HepG2 (cell line): ENCODE measurements around the gene IL17C. TPM values are rescaled to one million over a fixed set of nuclear protein-coding genes. Genes with fewer than 3 reads are reported as not detected.

Experiments used
- ATAC-seq: fragments of 200-7000 bp; cut with Tn5 transposase; 3 replicates; pipeline ENCODE4 v1.9.1; 2020; ENCODE audit warnings: mild to moderate bottlenecking, moderate library complexity
- BruUV-seq: library from RNA; stranded (reverse); fragments of 400-500 nt; replicated peaks from 2 replicates; lab custom pipeline; 2021; lab: Mats Ljungman, UMichigan
- CTCF ChIA-PET: fragments of 300-600 bp; formaldehyde crosslinking; extraction: SDS; loops from one replicate; lab custom pipeline; 2021; ENCODE audit warnings: low total read pairs, inconsistent platforms, low intra/inter-chr PET ratio; lab: Yijun Ruan, JAX
- POLR2A ChIA-PET: fragments of 350-600 bp; sonication (Branson Sonifier 250); formaldehyde crosslinking; loops from one replicate; lab custom pipeline; 2020; ENCODE audit warnings: antibody characterized with exemption, inconsistent platforms; lab: Yijun Ruan, JAX
- DNase-seq: peaks from one replicate; pipeline ENCODE4 v3.0.0-alpha.2; 2015; ENCODE audit warnings: low spot score
- FAIRE-seq: peaks from 3 replicates; lab custom pipeline; 2011; peaks lifted over from hg19 to GRCh38; lab: Jason Lieb, UNC
- H2AFZ ChIP-seq: one replicate; pipeline ENCODE4 v1.6.1; 2011; ENCODE audit warnings: low read length, inconsistent platforms
- H3K27ac ChIP-seq: fragments of 300-600 bp; 3 replicates; pipeline ENCODE4 v1.8.0; 2011; ENCODE audit warnings: mixed run types, mild to moderate bottlenecking, mixed read lengths, low read length, inconsistent platforms; ENCODE audit not compliant: insufficient read depth; ENCODE audit errors: extremely low read length
- H3K27me3 ChIP-seq, 2 experiments: fragments of 200-600 bp in 1 of 2; 2 replicates in 1 of 2; 3 replicates in 1 of 2; pipeline versions ENCODE4 v1.6.0 to v1.8.0; 2011; ENCODE audit warnings: low read length in 2 of 2, mild to moderate bottlenecking in 2 of 2, moderate library complexity in 2 of 2, inconsistent platforms in 1 of 2; ENCODE audit not compliant: insufficient read depth in 2 of 2, control insufficient read depth in 1 of 2
- H3K36me3 ChIP-seq, 2 experiments: fragments of 200-600 bp in 1 of 2; replicated peaks in 1 of 2; 2 replicates in 1 of 2; 3 replicates in 1 of 2; pipeline versions ENCODE4 v1.5.1 to v1.8.0; 2011; ENCODE audit warnings: low read length in 2 of 2, inconsistent platforms in 1 of 2; ENCODE audit not compliant: insufficient read depth in 2 of 2, control insufficient read depth in 1 of 2
- H3K4me1 ChIP-seq: 2 replicates; pipeline ENCODE4 v1.5.1; 2012; ENCODE audit warnings: low read length, inconsistent platforms; ENCODE audit not compliant: insufficient read depth
- H3K4me2 ChIP-seq: 2 replicates; pipeline ENCODE4 v1.6.0; 2011; ENCODE audit warnings: low read depth, low read length, inconsistent platforms
- H3K4me3 ChIP-seq, 3 experiments: fragments of 200-600 bp in 1 of 3; sonication (generic), shearing (Covaris generic) in 1 of 3; replicated peaks in 1 of 3; 2 replicates each; pipeline ENCODE4 v1.5.1; 2011 to 2016; ENCODE audit warnings: low read length in 3 of 3, inconsistent platforms in 2 of 3, low read depth in 2 of 3, mild to moderate bottlenecking in 2 of 3, control low read depth in 1 of 3, mixed read lengths in 1 of 3; ENCODE audit not compliant: insufficient read depth in 1 of 3
- H3K79me2 ChIP-seq: one replicate; pipeline ENCODE4 v1.6.1; 2011; ENCODE audit warnings: low read length, inconsistent platforms; ENCODE audit not compliant: insufficient read depth
- H3K9ac ChIP-seq: 2 replicates; pipeline ENCODE4 v1.6.0; 2011; ENCODE audit warnings: mild to moderate bottlenecking, low read depth, low read length, inconsistent platforms; ENCODE audit not compliant: insufficient read depth
- H3K9me3 ChIP-seq: 2 replicates; pipeline ENCODE4 v1.5.1; 2012; ENCODE audit warnings: mild to moderate bottlenecking, low read length
- H4K20me1 ChIP-seq: 2 replicates; pipeline ENCODE4 v1.6.0; 2011; ENCODE audit warnings: inconsistent platforms, mild to moderate bottlenecking, low read length, moderate library complexity; ENCODE audit not compliant: insufficient read depth
- ATAD3A ChIP-seq: sonication (generic); formaldehyde crosslinking; IDR thresholded peaks from 2 replicates; pipeline ENCODE4 v1.4.0; 2020; ENCODE audit warnings: missing genetic modification reagents
- BRD4 ChIP-seq: sonication (generic); formaldehyde crosslinking; IDR thresholded peaks from 2 replicates; pipeline ENCODE4 v1.4.0; 2020; ENCODE audit warnings: missing genetic modification reagents
- EP300 ChIP-seq, 3 experiments: sonication (generic) in 1 of 3; formaldehyde crosslinking in 1 of 3; IDR thresholded peaks; 2 replicates each; pipeline versions ENCODE4 v1.5.1 to v1.6.1; 2011 to 2020; ENCODE audit warnings: low read depth in 2 of 3, low read length in 2 of 3, borderline replicate concordance in 1 of 3, improper control_type of control experiment in 1 of 3, mild to moderate bottlenecking in 1 of 3, missing genetic modification reagents in 1 of 3, moderate library complexity in 1 of 3
- SIX1 ChIP-seq: sonication (generic); formaldehyde crosslinking; IDR thresholded peaks from 2 replicates; pipeline ENCODE4 v1.4.0; 2020; ENCODE audit warnings: missing genetic modification reagents, borderline replicate concordance
- ZFAT ChIP-seq: sonication (generic); formaldehyde crosslinking; conservative IDR thresholded peaks from 2 replicates; pipeline ENCODE4 v1.8.1; 2023; ENCODE audit warnings: missing genetic modification reagents, inconsistent platforms
- ZNF335 ChIP-seq: sonication (generic); formaldehyde crosslinking; IDR thresholded peaks from 2 replicates; pipeline ENCODE4 v1.4.0; 2020; ENCODE audit warnings: missing genetic modification reagents
- ZSCAN12 ChIP-seq: sonication (generic); formaldehyde crosslinking; IDR thresholded peaks from 2 replicates; pipeline ENCODE4 v1.9.0; 2021; ENCODE audit warnings: mild to moderate bottlenecking, missing genetic modification reagents
- WGBS: methylation state at CpG from one replicate; pipeline ENCODE4 v1.1.6; 2017; ENCODE audit warnings: low lambda C conversion rate; 5-methylcytosine and 5-hydroxymethylcytosine counted together
- in situ Hi-C: cut with HindIII; loops from 2 replicates; pipeline ENCODE4 v1.10.0; 2017; ENCODE audit warnings: low pct_unique_long_range_greater_than_20kb; ENCODE audit not compliant: extremely low pct_ligation_motif_present
- intact Hi-C: fragments of 100-400 bp; cut with micrococcal nuclease; formaldehyde crosslinking; loops from one replicate; pipeline ENCODE4 v1.10.0; 2022; ENCODE audit not compliant: unreplicated experiment
- polyA plus RNA-seq, 8 experiments: library from polyadenylated mRNA; depleted of rRNA in 3 of 8; stranded (reverse) in 7 of 8; unstranded in 1 of 8; fragments of >200 nt; fragmentation: Illumina TruSeq in 4 of 8; extraction: Trizol in 4 of 8; gene quantifications; 2 replicates each; pipeline versions ENCODE4 v1.2.1 to v1.2.3, GENCODE V29; 2011 to 2016; ENCODE audit warnings: low read depth in 4 of 8, missing spikeins in 1 of 8, mixed read lengths in 1 of 8; ENCODE audit not compliant: insufficient read depth in 1 of 8
- total RNA-seq, 5 experiments: library from RNA; depleted of rRNA; stranded (reverse); fragments of >200 nt; fragmentation: Illumina TruSeq; extraction: Trizol; gene quantifications; 2 replicates each; pipeline ENCODE4 v1.2.3, GENCODE V29; 2016; ENCODE audit warnings: low read depth in 1 of 5
- TF ChIP-seq, protein P1 (sequence below): sonication (generic); formaldehyde crosslinking; IDR thresholded peaks from 2 replicates; pipeline ENCODE4 v1.5.1; 2020; ENCODE audit warnings: mild to moderate bottlenecking, missing genetic modification reagents, moderate library complexity

Gene IL17C
- total and polyA plus RNA-seq, 2 of the 13 experiments (the other 11 are each of a cell fraction or from before 2014, with no cell fraction given), result not detected

DNA sequence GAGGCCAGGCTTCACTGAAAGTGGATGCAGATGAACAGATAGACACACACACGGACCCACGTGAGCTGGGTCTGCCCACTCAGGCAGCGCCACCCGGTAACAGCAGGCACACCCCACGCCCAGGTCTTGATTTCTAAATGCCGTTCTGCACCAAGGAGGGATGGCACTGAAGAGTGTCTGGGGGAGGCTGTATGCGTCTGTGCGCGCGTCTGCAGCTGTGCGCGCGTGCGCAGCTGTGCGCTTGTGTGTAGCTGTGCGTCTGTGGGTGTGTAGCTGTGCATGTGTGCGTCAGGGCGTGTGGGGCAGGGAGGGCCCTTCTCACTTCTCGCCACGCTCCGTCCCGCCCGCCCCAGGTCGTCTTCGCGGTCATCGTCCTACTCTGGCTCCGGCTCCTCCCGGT lies 15.5 kb upstream of the IL17C start:
- Histone ChIP-seq H3K79me2 (peaks cover 13% of the 10 kb centered on the region), H3K27ac (no peak overlapping the region), H3K4me2 (no peak overlapping the region), H4K20me1 (peaks cover 5% of the 10 kb centered on the region; the same call in 1 of the 2 replicates), H3K36me3 (peaks cover 42 to 76% of the 10 kb centered on the region in 2 experiments), H3K4me1 (peaks cover 26% of the 10 kb centered on the region), H3K9me3 (no peaks in the 10 kb centered on the region), H3K4me3 (no peak overlapping the region), H3K27me3 (no peaks in the 10 kb centered on the region), H2AFZ (no peak overlapping the region), H3K9ac (no peak overlapping the region)
- ATAC-seq (no peak), FAIRE-seq (no peak), DNase-seq (no peak)
- TF ChIP-seq, protein P1, sequence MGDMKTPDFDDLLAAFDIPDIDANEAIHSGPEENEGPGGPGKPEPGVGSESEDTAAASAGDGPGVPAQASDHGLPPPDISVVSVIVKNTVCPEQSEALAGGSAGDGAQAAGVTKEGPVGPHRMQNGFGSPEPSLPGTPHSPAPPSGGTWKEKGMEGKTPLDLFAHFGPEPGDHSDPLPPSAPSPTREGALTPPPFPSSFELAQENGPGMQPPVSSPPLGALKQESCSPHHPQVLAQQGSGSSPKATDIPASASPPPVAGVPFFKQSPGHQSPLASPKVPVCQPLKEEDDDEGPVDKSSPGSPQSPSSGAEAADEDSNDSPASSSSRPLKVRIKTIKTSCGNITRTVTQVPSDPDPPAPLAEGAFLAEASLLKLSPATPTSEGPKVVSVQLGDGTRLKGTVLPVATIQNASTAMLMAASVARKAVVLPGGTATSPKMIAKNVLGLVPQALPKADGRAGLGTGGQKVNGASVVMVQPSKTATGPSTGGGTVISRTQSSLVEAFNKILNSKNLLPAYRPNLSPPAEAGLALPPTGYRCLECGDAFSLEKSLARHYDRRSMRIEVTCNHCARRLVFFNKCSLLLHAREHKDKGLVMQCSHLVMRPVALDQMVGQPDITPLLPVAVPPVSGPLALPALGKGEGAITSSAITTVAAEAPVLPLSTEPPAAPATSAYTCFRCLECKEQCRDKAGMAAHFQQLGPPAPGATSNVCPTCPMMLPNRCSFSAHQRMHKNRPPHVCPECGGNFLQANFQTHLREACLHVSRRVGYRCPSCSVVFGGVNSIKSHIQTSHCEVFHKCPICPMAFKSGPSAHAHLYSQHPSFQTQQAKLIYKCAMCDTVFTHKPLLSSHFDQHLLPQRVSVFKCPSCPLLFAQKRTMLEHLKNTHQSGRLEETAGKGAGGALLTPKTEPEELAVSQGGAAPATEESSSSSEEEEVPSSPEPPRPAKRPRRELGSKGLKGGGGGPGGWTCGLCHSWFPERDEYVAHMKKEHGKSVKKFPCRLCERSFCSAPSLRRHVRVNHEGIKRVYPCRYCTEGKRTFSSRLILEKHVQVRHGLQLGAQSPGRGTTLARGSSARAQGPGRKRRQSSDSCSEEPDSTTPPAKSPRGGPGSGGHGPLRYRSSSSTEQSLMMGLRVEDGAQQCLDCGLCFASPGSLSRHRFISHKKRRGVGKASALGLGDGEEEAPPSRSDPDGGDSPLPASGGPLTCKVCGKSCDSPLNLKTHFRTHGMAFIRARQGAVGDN (CRISPR knock-in tag), result no peak
- TF ChIP-seq SIX1 (CRISPR knock-in tag), result no peak
- no peak for TF ChIP-seq EP300 (IDR thresholded peaks at IDR 0.05; ENCODE audit: low read depth in 2 of 2, low read length in 2 of 2)
- no peak for TF ChIP-seq EP300 (CRISPR knock-in tag; IDR thresholded peaks at IDR 0.05; ENCODE audit: borderline replicate concordance)
- TF ChIP-seq BRD4, result no peak
- TF ChIP-seq ZNF335, result no peak
- no peak for TF ChIP-seq ZSCAN12 (CRISPR knock-in tag)
- no peak for TF ChIP-seq ATAD3A (CRISPR knock-in tag)
- no peak for TF ChIP-seq ZFAT (CRISPR knock-in tag)
- in situ Hi-C loops (no loop called here), intact Hi-C loops (no loop called here)
- ChIA-PET POLR2A (no interaction called here), CTCF (no interaction called here)
- 97% methylated on average over 29 of the region's 29 CpGs for WGBS
- BruUV-seq, result no TSS peak
